Osteoblast (primary cell): Measurements from ENCODE around the gene TOP1. TPM values are rescaled to one million over a fixed set of nuclear protein-coding genes. Genes with fewer than 3 reads are reported as not detected.
A peak's percentile ranks its signal among the peaks of the same experiment; 100 is the strongest.

Experiments used
- DNase-seq: peaks from one replicate; pipeline ENCODE4 v3.0.0; 2011; ENCODE audit warnings: low spot score, mixed read lengths; ENCODE audit not compliant: insufficient read length; ENCODE audit errors: missing footprints
- H2AFZ ChIP-seq: 2 replicates; pipeline ENCODE4 v1.6.0; 2011; ENCODE audit warnings: mild to moderate bottlenecking, low read length
- H3K27ac ChIP-seq: 2 replicates; pipeline ENCODE4 v1.5.1; 2011; ENCODE audit warnings: mild to moderate bottlenecking, low read depth, low read length, moderate library complexity
- H3K27me3 ChIP-seq: 2 replicates; pipeline ENCODE4 v1.6.0; 2012; ENCODE audit warnings: mild to moderate bottlenecking, control low read depth, inconsistent platforms, low read length, moderate library complexity; ENCODE audit not compliant: insufficient read depth
- H3K36me3 ChIP-seq: 2 replicates; pipeline ENCODE4 v1.5.1; 2011; ENCODE audit warnings: mild to moderate bottlenecking, low read length, control low read depth, moderate library complexity; ENCODE audit not compliant: insufficient read depth
- H3K4me1 ChIP-seq: 2 replicates; pipeline ENCODE4 v1.5.1; 2011; ENCODE audit warnings: mild to moderate bottlenecking, low read length, control low read depth, moderate library complexity; ENCODE audit not compliant: insufficient read depth
- H3K4me2 ChIP-seq: 2 replicates; pipeline ENCODE4 v1.6.0; 2011; ENCODE audit warnings: mild to moderate bottlenecking, low read length; ENCODE audit not compliant: insufficient read depth
- H3K4me3 ChIP-seq: fragments of 200-600 bp; sonication (generic); 3 replicates; pipeline ENCODE4 v1.5.1; 2012; ENCODE audit warnings: mild to moderate bottlenecking, low read length, inconsistent platforms; ENCODE audit not compliant: insufficient read depth
- H3K79me2 ChIP-seq: 2 replicates; pipeline ENCODE4 v1.6.0; 2012; ENCODE audit warnings: mild to moderate bottlenecking, low read length, control low read depth, inconsistent platforms; ENCODE audit not compliant: insufficient read depth
- H3K9me3 ChIP-seq: 2 replicates; pipeline ENCODE4 v1.5.1; 2011; ENCODE audit warnings: low read depth, low read length, control low read depth
- H4K20me1 ChIP-seq: 2 replicates; pipeline ENCODE4 v1.6.0; 2012; ENCODE audit warnings: mild to moderate bottlenecking, low read length, control low read depth; ENCODE audit not compliant: insufficient read depth
- CTCF ChIP-seq: IDR thresholded peaks from 2 replicates; pipeline ENCODE4 v1.5.1; 2011; ENCODE audit warnings: mild to moderate bottlenecking, low read depth, low read length, moderate library complexity; ENCODE audit errors: extremely low read depth
- total RNA-seq: library from RNA; depleted of rRNA; stranded (reverse); fragments of >200 nt; gene quantifications from 2 replicates; pipeline ENCODE4 v1.2.3, GENCODE V29; 2012

Gene TOP1
- total RNA-seq, 1 donor, result 10.5 TPM

DNA sequence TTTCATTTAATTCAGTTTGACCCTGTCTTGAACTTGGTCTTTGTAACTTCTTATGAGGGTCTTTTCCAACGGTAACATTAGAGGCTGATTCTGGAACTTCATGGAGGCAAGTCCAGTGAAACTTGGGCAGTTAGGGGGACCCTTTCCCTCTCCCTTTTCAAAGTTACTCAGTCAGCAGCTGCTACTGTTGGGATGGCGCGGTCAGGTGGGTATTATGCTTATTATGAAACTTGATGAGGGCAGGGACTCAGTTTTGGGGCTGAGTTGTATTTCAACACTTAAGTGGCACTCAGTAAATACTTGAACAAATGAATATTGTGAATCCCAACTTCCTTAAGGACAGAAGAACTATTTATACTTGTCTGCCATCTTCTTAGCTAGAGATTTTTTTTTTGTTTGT lies 20.8 kb downstream of the TOP1 start:
- H3K4me3 ChIP-seq, result no peak overlapping the region
- H3K79me2 ChIP-seq, result peaks cover 99% of the 10 kb centered on the region
- H3K4me1 ChIP-seq, result peaks cover 71% of the 10 kb centered on the region
- no peak for DNase-seq
- H2AFZ ChIP-seq, result no peak overlapping the region
- no peaks in the 10 kb centered on the region for H3K36me3 ChIP-seq
- TF ChIP-seq CTCF, result no peak
- no peak overlapping the region for H3K27ac ChIP-seq
- no peaks in the 10 kb centered on the region for H3K9me3 ChIP-seq
- H4K20me1 ChIP-seq, result peaks cover 72% of the 10 kb centered on the region
- H3K4me2 ChIP-seq, result no peak overlapping the region
- no peaks in the 10 kb centered on the region for H3K27me3 ChIP-seq

DNA sequence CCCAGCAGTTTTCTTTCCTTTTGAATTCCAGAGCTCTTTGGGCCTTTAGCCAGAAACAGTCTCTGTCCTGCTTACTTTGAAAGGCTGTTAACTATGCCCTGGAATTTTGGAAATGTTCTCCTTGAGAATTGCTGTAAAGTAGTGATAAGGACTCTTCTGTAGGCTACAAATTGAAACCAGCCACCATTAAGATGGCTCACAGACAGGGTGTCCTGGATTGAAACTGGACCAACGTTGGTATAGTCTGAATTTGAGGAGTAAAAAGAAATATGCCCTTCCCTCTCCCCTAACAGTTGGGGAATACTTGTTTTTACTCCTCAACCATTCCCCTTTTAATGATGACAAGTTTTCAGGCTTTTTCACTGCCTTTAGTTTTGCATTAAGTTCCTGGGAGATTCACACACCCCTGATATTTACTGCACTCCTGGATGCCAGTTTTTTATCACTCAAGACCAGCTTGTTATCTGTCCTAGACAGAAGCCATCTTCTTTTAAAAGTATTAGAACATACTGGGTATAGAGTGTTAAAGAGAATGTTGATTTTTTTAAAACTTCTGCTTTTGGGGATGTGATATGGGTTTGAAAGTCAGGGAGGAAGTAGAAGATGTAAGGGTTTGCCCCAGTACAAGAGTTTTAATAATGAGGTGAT lies 21.9 kb downstream of the TOP1 start:
- Histone ChIP-seq H3K36me3 (no peaks in the 10 kb centered on the region), H3K27ac (no peak overlapping the region), H3K4me3 (peak overlapping the region; percentile 9), H3K9me3 (no peaks in the 10 kb centered on the region), H3K4me2 (peak overlapping the region; percentile 55), H3K79me2 (peaks cover 99% of the 10 kb centered on the region), H2AFZ (no peak overlapping the region), H4K20me1 (peaks cover 73% of the 10 kb centered on the region), H3K27me3 (no peaks in the 10 kb centered on the region), H3K4me1 (peaks cover 79% of the 10 kb centered on the region)
- no peak for DNase-seq
- TF ChIP-seq CTCF, result no peak

DNA sequence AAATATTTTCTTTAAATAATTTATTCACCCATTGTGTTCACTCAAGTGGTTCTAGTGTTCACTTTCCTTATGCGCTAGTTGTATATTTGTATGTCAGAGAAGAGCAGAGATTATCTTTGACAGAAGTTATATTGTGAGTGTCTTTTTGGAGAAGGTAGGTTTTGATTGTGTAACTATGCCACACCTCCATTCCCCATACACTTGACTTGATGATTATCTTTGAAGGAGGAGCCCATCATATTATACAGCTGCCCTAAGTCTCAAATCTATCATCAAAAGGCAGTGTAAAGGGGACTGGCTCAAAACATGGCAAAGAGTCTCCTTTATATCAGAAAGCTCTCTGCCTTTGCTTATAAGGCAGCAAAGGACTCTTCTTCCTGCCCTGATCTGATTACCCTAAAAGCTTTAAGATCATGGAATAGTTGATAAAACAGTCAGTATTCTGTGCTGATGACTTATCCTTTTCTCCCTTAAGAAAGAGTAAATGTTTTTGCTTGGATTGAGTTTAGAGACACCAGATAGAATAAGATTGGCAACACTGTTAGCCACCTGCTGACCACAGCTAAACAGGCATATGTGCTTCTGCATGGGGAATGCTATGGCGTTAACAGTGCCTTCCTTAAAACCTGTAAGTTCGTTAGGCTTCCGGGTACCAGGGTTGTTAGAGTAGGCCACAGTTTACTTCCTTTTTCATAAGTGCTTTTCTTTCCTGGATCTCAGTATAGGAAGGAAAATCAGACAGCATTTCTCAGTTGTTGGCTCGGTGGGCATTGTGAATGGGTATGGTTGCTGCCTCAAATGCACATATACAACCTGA lies 22.6 kb downstream of the TOP1 start:
- Histone ChIP-seq H3K36me3 (no peaks in the 10 kb centered on the region), H4K20me1 (peaks cover 70% of the 10 kb centered on the region), H3K4me3 (no peak overlapping the region), H3K27ac (no peak overlapping the region), H2AFZ (no peak overlapping the region), H3K4me1 (peaks cover 85% of the 10 kb centered on the region), H3K27me3 (no peaks in the 10 kb centered on the region), H3K4me2 (no peak overlapping the region), H3K79me2 (peaks cover 98% of the 10 kb centered on the region), H3K9me3 (no peaks in the 10 kb centered on the region)
- no peak for DNase-seq
- no peak for TF ChIP-seq CTCF

GRCh38 chr20:41052742-41053419 lies 24.3 kb downstream of the TOP1 start:
- Histone ChIP-seq H2AFZ (no peak overlapping the region), H3K9me3 (no peaks in the 10 kb centered on the region), H3K4me1 (peaks cover 76% of the 10 kb centered on the region), H3K27me3 (no peaks in the 10 kb centered on the region), H3K4me2 (peak overlapping the region; percentile 10), H3K36me3 (no peaks in the 10 kb centered on the region), H3K4me3 (no peak overlapping the region), H3K79me2 (peaks cover 98% of the 10 kb centered on the region), H3K27ac (peak overlapping the region; percentile 7), H4K20me1 (peaks cover 62% of the 10 kb centered on the region)
- no peak for DNase-seq
- no peak for TF ChIP-seq CTCF
